ENCODE data around the gene KNDC1.

The KNDC1 gene

GRCh38 chr10:133239990-133240389 lies 80.0 kb downstream of the KNDC1 start:
- no peak for DNase-seq (ENCODE audit: low read depth in 2 of 2)
- no peak overlapping the region for H3K4me3 ChIP-seq (replicated peaks in 1 of 2; ENCODE audit: low read depth in 2 of 2, low read length in 2 of 2)
- TF ChIP-seq CTCF (IDR thresholded peaks at IDR 0.05; ENCODE audit: low read depth, low read length) = no peak

- TF ChIP-seq CTCF (IDR thresholded peaks at IDR 0.05; ENCODE audit: low read depth, low read length) = no peak
- H3K4me3 ChIP-seq (replicated peaks in 1 of 2; ENCODE audit: low read depth in 2 of 2, low read length in 2 of 2) = no peak overlapping the region
- DNase-seq (ENCODE audit: low read depth in 2 of 2) = no peak
Observed at GRCh38 chr10:133241501-133242205, 81.6 kb downstream of the KNDC1 start.

GRCh38 chr10:133242611-133243356 lies 82.8 kb downstream of the KNDC1 start:
- DNase-seq (ENCODE audit: low read depth in 2 of 2) = peak; percentile 22 to 37
- no peak for TF ChIP-seq CTCF (IDR thresholded peaks at IDR 0.05; ENCODE audit: low read depth, low read length)
- no peak overlapping the region for H3K4me3 ChIP-seq (replicated peaks in 1 of 2; ENCODE audit: low read depth in 2 of 2, low read length in 2 of 2)

DNA sequence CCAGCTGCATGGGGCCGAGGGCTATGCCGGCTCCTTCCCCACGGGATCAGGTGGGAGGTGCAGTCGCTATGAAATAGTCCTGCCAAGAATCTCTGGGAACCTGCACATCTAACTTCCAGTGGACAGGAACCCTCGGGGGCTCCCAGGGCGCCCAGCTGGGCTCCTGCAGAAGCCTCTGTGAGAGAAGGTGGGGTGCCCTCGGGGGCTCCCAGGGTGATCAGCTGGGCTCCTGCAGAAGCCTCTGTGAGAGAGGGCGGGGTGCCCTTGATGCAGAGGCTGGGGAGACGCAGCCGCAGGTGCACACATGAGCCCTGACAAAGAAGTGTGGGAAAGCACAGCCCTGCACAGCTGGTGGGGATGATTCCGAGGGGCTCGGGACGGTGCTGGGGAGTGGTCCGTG lies 83.6 kb downstream of the KNDC1 start:
- TF ChIP-seq CTCF (IDR thresholded peaks at IDR 0.05; ENCODE audit: low read depth, low read length) = no peak
- no peak for DNase-seq (ENCODE audit: low read depth in 2 of 2)
- no peak overlapping the region for H3K4me3 ChIP-seq (replicated peaks in 1 of 2; ENCODE audit: low read depth in 2 of 2, low read length in 2 of 2)

DNA sequence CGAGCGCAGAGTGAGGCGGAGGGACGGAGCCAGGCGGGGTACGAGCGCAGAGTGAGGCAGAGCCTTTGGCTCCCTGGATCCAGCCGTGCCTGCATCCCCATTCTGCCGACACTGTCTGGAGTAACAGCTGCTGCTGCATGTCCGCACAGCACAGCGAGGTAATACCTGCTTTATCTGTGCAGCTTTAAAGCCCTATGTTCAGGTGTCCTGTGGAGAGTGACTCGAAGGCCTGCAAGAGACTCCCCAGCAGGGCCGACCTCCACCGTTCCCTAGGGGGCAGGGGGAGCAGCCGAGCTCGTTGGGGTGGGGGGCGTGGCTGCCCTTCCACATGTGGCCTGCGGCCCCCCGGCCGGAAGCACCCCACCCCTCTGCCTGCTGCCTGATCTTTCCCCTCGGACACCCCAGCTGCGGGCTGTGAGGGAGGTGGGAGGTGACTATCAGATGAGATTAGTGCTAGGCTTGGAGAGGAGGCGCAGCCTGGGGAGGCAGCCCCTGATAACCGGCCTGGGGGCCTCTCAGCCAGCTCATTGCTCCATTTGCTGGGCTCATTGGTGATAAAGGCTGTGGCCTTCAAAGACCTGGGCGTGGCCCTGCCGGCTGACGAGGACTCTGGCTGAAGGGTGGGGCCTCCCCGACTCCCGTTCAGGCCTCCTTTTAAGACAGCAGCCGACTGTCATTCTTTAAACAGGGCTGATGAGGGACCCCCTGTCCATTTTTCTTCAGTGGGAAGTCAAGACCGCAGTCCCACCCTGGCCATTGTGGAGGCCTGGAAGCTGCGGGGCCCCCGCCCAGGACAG lies 85.6 kb downstream of the KNDC1 start:
- H3K4me3 ChIP-seq (replicated peaks in 1 of 2; ENCODE audit: low read depth in 2 of 2, low read length in 2 of 2) = no peak overlapping the region
- TF ChIP-seq CTCF (IDR thresholded peaks at IDR 0.05; ENCODE audit: low read depth, low read length) = no peak
- DNase-seq (ENCODE audit: low read depth in 2 of 2) = peak in 1 of 2 donors; percentile 17

DNA sequence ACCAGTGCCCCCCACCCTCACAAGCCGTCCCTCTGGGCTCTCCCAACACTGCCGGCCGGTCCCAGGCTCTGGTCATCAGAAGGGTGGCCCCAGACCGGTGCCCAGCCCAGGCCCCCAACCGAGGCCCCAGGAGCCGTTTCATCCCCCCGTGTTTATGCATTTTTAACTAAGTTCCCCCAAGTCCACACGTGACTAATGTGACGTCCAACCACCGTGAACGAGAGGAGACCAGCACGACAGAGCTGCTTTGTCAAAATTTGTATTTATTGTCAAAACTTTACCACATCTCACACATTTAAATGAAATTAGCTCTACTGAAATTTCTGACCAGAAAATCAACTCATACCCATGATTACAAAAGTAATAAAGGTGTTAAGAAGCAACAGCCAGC lies 86.2 kb downstream of the KNDC1 start:
- H3K4me3 ChIP-seq (replicated peaks in 1 of 2; ENCODE audit: low read depth in 2 of 2, low read length in 2 of 2) = no peak overlapping the region
- DNase-seq (ENCODE audit: low read depth in 2 of 2) = no peak
- no peak for TF ChIP-seq CTCF (IDR thresholded peaks at IDR 0.05; ENCODE audit: low read depth, low read length)
